NCI-H446 (cell line): ENCODE data around the gene TAB2.
"Not testable (repeated sequence)": the region's sequence is repeated elsewhere in the genome, so short reads cannot be mapped to it uniquely, and the experiment has no call there.

Experiments
- DNase-seq, 2 experiments: peaks; one replicate each; lab custom pipeline; 2025; lab: John Stamatoyannopoulos, UW

TAB2 gene

DNA sequence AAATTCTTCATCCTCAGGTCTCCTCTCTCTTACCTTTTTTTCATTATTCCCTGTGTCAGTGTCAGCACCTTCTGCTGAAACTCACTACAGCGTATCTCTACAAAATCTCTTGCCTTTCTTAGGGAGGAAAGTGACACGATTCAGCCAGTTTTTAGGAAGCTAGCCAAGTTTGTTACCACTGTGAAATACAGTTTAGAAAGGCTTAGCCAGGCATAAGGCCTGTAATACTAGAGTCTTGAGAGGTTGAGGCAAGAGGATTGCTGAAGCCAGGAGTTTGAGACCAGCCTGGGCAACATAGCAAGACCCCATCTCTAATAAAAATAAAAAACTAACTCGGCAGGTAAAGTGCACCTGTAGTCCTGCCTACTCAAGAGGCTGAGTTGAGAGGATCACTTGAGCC is 16.7 kb downstream of the TAB2 start:
- DNase-seq = no peak

DNA sequence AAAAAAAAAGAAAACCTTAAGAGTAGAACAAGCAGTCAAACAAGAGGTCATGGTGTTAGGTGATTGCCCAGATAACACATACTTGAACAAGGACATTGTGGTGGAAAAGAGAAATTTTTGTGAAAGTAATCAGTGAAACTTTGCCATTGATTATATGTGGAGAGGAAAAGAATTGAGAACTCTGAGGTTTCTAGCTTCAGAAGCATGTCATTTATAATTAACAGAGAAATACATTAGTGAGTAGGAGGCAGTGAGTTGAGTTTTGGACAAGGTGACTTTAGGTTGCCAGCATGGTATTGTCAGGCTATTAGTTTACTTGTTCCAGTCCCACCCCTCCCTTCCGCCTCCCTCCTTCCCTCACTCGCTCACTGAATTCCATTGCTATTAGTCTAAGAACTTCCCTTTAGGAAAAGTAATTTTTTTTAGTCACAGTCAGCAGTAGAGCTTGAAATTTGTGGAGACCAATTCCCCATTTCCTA is 17.2 kb downstream of the TAB2 start:
- no peak for DNase-seq

DNA sequence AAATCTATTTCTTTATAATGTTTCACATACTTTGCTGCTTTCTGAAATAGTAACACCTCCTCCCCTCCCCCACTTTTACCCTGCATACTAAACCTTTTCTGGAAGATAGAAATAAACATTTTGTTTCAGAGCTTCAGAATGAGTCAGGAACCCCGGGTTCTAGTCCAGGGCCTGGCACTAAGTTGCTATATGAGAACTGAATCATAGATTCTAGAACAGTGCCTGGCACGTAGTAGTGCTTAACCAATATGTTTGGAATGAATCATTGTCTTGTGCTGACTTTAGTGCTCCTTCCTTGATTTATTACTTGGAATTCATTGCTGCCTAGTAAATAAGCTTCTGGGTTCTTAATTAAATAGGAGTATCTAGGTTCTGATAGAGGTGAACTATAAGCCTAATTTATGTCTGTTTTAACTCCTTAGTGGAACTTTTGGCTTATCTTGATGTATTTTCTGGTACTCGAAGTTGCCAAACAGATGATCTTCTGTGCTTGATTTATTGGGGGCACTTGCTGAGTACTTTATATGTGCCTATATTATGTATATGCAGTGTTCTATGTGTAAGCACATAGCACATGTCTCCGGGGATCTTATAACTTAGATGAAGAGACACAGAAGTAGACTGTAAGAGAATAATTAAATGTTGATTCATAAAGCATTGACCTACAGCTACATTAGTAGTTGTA is 18.6 kb downstream of the TAB2 start:
- peak in 1 of 2 experiments; percentile 7 for DNase-seq

DNA sequence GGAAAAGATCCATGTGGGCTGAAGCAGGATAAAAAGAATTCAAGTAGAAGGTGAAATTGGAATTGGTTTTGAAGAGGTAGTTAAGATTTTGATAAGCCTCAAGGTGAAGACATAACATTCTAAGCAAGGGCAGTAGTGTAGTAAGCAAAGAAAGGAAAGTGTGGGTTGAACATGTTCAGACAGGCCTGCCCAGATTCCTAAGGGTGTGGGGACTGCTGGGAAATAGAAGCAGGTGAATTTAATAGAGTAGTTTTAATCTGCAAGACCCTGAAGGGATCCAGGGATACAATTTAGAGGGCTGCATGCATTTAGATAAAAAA is 19.1 kb downstream of the TAB2 start:
- no peak for DNase-seq

DNA sequence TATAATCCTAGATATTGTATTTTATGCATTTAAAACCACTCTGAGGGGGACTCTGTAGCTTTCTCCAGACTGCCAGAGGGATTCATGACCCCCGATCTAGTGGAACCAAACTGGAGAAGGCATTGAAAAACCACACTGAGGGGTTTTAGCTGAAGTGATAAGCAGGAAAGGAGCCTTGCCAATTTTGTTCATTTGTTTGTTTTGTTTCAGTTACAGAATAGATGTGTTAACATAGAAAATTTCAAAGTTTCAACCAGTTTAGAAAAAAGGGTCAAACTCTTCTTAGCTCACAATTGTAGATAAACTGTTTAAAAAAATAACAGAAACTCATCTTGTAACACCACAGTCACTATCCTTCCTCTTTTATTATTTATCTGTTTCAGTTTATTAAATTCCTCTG is 19.8 kb downstream of the TAB2 start:
- no peak for DNase-seq

DNA sequence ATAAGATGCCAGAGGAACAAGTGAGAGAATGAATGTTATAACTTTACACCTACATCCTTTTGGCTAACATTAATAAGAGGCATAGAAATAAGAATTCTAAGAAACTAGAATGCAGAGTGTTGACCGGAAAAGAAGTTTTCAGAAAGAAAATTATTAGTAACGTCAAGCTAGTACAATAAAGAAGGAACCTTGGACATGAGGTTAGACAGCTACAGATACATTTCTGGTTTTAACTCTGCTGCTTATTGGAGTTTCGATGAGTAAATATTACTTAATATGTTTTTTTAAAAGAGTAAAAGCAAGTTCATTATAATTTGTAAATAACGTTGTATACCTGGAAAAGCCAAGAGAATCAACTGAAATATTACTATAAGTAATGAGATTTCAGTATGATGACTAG is 22.7 kb downstream of the TAB2 start:
- no peak for DNase-seq

DNA sequence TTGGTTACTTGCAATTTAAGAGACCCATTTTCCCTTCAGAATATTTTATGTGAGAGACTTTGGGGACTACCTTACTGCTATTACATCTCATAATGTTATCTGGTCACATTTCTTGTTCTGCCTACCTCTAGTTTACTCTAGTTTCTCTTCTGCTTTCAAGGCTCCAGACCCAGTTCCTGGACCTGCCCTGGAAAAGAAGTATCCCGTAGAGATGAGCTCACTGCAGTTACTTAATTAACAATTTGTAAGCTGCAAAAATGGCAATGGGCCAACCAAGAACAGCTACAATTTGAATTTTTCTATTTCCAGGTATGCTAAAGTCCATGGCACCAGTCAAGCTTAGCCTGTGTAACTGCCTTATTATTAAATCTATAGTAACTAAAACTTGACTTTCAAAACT is 25.0 kb downstream of the TAB2 start:
- no peak for DNase-seq

DNA sequence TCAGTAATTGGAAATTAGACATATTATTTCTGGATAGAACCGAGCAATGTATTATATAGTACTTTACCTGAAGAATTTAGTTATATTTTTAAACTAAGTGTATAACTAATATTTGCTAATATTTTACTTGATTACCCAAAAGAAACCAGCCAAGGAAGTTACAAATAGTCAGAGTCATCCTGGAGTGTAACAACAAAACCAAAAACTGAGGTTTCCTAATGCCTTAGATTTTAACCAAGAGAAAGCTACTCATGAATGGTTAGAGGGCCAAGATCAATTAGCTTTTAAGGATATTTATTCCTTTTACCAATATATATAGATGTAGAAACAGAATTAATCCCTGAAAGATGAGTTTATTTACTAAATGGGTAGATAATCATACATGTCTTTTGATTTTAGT is 26.0 kb downstream of the TAB2 start:
- DNase-seq = no peak

DNA sequence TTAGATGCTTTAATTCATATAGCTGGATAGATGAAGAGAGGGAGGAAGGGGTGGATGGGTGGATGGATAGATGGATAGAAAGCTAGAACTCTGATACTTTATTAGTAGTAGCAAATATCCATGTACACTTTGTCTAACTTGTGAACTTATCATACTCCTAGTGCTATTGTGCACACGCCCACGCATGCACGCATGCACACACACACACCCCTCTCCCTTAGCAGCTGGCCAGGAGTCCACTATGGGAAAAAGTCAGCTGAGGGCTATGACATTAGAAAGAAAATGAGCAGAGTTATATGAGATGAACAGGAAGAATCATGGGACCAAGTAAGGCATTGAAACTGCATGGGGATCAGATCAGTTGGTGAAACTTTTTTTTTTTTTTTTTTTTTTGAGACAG is 28.6 kb downstream of the TAB2 start:
- no peak for DNase-seq

DNA sequence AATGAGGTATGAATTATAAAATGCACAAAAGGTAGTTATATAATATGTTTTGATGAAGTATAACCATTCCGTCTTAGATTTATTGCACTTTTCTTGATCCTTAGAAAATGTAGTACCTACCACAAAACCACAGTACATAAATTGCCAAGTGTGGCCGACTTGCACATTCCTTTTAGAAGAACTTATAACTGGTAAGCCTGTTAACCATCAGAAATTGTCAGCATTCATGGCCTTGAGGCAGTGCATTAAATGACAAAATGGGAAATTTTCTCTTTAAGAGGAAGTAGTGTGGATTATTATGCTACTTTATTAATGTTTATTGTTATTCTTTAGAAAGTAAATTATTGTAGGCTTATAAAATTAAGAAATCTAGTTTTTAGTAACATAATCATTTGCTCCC is 29.6 kb downstream of the TAB2 start:
- no peak for DNase-seq

DNA sequence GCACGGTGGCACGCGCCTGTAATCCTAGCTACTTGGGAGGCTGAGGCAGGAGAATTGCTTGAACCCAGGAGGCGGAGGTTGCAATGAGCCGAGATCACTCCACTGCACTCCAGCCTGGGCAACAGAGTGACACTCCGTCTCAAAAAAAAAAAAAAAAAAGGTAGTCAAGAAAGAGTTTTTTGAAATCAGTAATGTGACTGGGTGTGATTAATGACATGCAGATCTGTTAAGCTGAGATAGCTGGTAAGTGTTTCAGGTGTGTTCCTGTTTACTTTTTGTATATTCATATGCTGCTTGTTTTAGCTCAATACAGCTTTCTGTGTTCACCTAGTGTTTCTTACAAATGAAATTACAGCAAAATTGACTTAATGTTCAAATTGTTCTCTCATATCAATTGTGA is 31.8 kb downstream of the TAB2 start:
- DNase-seq = not testable (repeated sequence)

DNA sequence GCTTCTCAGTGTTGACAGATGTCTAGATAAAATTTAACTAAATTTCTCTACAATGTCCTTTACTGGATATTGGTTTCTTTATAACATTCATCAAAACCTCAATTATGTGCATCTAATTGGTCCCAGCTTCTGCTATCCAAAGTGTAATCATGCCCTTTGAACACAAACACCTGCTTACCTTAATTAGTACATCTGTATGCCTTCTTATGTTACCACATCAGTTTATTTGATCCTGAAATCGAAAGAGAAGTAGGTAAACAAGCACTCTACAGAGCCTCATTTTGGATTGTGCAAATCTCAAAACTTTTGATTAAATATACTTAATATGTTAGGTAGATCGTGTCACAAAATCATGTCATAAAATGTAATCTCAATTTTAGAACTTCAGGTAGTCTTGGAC is 36.5 kb downstream of the TAB2 start:
- no peak for DNase-seq

DNA sequence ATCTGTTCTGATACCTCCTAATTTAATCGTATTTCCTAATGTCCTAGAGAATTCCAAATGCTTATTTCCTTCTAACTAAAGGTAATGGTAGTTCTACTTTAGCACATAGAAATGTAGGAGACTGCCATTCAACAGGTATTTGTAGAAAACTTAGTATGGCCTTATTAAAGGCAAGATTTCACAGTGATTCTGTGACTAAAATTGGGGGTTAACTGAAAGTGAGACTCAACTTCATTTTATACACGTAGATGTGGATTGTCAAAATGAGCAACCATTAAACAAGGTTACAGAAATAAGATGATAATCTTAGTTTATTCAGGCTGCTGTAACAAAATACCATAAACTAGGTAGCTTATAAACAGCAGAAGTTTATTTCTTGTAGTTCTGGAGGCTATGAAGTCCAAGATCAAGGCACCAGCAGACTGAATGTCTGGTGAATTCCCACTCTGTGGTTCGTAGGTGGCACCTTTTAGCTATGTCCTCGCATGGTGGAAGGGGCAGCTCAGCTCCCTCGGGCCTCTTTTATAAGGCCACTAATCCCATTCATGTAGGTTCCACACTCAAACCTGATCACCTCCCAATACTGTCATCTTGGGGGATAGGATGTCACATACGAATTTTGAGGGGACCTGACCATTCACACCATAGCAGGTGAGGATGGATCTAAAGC is 38.7 kb downstream of the TAB2 start:
- DNase-seq = no peak

DNA sequence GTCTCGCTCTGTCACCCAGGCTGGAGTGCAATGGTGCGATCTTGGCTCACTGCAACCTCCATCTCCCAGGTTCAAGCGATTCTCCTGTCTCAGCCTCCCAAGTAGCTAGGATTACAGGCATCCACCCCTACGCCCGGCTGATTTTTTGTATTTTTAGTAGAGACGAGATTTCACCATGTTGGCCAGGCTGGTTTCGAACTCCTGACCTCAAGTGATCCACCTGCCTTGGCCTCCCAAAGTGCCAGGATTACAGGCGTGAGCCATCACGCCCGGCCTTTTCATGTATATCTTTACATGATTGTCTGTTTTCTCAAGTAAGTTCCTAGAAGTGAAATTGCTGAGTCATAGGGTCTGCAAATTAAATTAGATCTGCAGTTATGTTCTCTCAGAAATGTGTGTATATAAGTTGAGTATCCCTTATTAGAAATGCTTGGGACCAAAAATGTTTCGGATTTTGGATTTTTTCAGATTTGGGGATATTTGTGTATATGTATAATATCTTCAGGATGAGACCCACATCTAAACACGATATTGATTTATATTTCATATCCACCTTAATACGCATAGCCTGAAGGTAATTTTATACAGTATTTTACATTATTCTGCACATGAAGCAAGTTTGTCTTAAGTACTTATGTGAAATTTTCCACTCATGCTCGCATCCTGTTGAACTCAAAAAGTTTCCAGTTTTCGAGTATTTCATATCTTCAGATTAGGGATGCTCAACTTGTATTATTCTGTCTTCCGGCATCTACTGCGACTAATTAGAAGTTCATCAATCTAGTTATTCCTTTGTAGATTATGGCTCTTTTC is 40.4 kb downstream of the TAB2 start:
- no peak for DNase-seq

DNA sequence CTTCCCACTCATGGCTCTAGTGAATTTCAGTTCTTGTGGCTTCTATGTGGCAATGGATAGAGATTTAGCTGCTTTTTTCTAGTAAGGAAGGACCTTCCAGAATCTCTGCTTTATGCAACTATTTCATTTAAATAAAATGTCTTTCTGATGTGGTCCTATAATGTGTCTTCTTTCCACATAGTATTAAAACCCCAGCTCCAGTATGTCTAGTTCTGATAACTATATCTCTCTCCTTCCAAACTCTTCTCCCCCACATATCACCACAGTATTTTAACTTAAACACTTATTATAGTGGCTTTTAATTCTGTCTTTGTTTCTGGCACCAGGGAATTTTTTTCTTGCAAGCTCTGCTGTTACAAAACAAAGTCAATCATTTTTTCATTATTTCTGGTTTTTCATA is 41.9 kb downstream of the TAB2 start:
- DNase-seq = no peak

DNA sequence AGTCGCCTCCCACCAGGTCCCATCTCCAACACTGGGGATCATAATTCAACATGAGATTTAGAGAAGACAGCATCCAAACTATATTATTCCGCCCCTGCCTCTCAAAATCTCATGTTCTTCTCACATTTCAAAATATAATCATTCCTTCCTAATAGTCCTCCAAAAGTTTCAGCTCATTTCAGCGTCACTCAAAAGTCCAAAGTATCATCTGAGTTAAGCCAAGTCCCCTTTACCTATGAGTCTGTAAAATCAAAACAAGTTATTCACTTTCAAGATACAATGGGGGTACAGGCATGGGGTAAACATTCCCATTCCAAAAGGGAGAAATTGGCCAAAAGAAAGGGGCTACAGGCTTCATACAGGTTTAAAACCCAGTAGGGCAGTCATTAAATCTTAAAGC is 43.0 kb downstream of the TAB2 start:
- no peak for DNase-seq

DNA sequence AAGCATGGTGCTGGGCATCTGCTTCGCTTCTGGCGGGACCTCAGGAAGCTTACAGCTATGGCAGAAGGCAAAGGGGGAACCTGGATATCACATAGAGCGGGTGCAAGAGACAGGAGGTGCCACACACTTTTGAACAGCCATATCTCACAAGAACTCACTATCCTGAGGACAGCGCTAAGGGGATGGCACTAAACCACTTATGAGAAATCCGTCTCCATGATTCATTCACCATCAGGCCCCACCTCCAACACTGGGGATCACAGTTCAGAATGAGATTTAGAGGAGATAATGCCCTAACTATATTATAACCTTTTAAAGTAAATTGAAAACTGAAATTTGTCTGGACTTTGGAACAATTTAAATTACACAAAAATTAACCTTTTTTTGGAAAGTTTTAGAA is 44.8 kb downstream of the TAB2 start:
- no peak for DNase-seq

DNA sequence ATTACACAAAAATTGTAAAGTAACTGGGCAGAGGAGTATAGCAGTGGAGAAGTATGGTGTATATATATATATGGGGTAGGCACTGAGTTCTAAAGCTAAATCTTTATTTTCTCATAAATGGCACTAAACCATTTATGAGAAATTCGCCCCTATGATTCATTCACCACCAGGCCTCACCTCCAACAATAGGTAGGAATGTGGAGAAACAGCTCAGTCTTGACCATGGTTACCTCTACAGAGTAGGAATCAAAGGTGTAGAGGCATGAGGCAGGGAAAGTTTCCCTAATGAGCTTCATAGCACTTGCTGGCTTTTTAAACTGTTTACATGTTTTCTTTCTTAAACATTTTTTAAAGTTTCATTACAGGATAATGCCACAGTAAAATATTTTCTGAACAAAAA is 45.6 kb downstream of the TAB2 start:
- DNase-seq = no peak

DNA sequence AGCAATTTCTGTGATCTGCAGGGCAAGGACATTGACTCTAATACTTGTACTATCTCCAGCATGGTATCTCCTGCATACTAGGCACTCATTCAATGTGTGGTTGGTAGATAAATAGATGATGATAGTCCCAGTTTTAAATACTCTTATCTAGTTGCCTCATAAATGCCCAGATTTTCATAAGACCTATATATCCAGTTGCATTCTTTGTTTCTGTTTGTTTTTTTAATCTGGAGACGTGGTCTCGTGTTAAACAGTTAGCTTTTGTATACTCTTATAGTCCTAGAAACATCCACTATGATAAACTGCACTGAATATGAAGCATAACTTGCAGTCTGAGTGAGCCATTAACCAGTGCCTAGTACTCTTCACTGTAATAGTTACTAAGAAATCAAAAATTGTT is 47.0 kb downstream of the TAB2 start:
- DNase-seq = no peak

DNA sequence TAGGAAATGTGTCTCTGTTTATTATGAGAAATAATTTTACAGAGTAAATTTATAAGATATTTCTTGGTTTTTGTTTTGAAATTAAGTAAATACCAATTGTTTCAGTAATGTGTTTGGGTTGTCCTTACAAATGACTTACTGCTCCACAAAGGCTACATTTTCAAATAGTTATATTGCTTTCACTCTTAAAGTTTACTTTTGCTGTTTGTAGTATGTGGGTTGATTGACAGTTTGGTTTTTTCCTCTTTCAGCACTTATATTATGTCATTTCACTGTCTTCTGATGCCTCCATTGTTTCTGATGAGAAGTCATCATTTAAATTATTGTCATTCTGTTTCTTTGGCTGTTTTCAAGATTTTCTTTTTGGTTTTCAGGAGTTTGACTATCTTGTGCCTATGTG is 47.7 kb downstream of the TAB2 start:
- DNase-seq = no peak

DNA sequence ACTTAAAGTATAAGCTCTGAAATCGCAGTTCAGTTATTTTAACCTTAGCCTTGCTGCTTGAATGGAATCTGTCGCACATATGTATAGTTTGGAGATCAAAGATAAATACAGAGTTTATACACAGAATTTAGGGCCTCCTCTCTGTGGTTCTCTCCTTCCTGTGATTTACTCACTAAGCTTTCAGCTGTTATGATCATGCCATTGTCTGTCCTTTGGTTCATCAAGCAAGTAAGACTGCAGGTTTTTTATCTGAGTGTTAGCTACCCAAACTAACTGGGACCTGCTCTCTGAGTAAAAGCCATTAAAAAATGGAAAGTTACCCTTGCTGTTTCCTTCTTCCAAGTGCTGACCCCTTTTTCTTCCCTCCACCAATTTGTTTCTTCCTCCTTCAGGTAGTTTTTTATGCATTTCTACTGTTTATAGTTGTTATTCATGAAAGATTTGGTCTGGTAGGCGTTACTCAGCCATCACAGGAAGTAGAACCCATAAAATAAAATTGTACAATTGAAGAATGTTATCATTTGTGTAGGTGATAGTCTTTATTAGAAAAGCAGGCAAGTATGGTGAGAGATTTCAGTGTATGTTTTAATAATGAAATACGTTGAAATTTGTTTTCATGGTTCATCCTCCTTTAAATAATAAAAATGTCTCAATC is 48.9 kb downstream of the TAB2 start:
- DNase-seq = no peak

DNA sequence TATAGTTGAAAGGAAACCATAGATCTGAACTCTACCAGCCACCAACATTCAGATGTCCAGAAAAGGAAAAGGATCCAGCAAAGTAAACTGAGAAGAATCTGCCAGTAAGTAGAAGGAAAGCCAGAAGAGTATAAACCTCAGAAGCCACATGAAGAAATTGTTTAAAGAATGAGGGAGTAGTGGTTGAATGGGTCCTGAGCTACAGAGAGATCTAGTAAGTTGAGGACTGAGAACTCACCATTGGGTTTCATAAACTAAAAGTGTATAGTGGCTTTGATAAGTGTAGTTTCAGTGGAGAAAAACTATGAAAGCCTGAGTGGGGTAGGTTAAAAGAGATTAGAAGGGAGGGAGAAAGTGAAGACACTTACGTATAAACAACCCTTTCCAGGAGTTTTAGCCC is 50.6 kb downstream of the TAB2 start:
- DNase-seq = no peak

DNA sequence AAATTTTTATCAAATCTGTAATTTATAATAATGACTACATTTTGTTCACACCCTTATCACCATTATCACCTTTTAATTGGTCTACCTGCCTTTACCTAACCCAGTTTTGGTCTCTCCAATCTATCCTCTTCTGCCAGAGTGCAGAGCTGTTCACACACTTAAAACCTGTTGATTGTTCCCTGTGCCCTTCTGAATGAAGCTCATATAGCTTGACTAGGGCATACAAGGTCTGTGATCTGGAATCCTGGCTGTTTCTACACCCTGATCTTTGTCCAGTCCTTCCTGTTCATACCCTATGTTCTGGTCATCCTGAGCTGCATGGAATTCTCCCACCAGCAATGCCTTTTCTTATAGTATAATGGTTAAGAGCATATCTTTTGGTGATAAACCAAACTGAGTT is 53.6 kb downstream of the TAB2 start:
- no peak for DNase-seq
